ENCODE data around the gene STOML2.

The STOML2 gene

GRCh38 chr9:35071814-35072460 is 31.0 kb downstream of the STOML2 start:
- peak; percentile 60 for DNase-seq

GRCh38 chr9:35070823-35071813 is 31.8 kb downstream of the STOML2 start:
- DNase-seq: no peak

- no peak for DNase-seq
These were observed 33.9 kb downstream of the STOML2 start for GRCh38 chr9:35069020-35069419.

- no peak for DNase-seq
These were observed 35.9 kb downstream of the STOML2 start for GRCh38 chr9:35067056-35067455.

GRCh38 chr9:35060548-35061207 is 42.3 kb downstream of the STOML2 start:
- no peak for DNase-seq

GRCh38 chr9:35059438-35059837 is 43.5 kb downstream of the STOML2 start:
- DNase-seq: no peak

- DNase-seq: no peak
These were observed 45.7 kb downstream of the STOML2 start for GRCh38 chr9:35057271-35057620.

GRCh38 chr9:35056571-35057270 is 46.2 kb downstream of the STOML2 start:
- no peak for DNase-seq

- DNase-seq: no peak
These were observed 47.9 kb downstream of the STOML2 start for GRCh38 chr9:35054871-35055644.

- no peak for DNase-seq
These were observed 48.6 kb downstream of the STOML2 start for GRCh38 chr9:35054185-35054835.

- no peak for DNase-seq
These were observed 51.6 kb downstream of the STOML2 start for GRCh38 chr9:35051069-35051967.

Measured in T1000 (cell line).